Measurements from ENCODE around the gene LPAR6.

DNA sequence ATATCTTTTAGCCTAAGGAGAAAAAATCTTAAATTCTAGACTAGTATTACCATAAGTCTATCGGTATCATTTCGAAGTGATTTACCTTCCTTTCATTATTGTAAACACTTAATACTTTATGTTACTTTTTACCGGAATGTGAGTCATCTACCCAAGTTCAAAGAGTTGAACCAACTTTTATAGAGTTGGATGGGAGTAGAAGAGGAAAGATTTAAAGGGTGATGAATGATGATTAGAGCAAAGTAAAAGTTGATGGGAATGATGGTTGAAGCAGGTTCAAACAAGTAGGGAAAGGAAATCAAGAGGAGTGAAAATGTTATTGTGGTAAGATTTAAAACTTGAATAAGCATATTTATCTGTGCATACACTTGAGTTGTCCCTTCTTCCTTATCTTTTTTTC is 11.3 kb upstream of the LPAR6 start:
- no peak for TF ChIP-seq CTCF (IDR thresholded peaks at IDR 0.05)
- no peak for TF ChIP-seq POLR2A (IDR thresholded peaks at IDR 0.05)
